GM12872 (cell line): ENCODE data around the gene IRX5.

ENCODE experiments used
- TF ChIP-seq, protein P1 (sequence below): IDR thresholded peaks from 3 replicates; pipeline ENCODE4 v1.5.1; 2011; ENCODE audit warnings: low read depth, mild to moderate bottlenecking, low read length, moderate library complexity; ENCODE audit not compliant: insufficient read depth

Gene IRX5

DNA sequence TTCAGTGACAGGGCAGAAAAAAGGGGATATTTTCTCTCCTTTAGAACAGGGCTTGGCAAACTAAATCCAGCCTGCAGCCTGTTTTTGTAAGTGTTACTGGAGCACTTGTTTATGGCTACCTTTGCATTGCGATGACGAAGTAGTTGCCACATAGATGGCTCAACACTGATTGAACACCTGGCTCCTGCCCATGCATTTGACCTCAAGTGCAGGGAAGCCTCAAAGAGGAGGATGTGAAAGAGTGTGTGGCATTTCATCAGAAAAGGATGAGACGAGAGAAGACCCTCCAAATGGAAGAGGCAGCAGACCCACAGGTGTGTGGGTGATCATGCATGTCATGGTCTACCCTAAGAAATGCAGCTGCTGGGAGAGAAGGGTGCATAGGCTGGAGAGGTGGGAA, 32.7 kb upstream of the IRX5 start:
- TF ChIP-seq, protein P1, sequence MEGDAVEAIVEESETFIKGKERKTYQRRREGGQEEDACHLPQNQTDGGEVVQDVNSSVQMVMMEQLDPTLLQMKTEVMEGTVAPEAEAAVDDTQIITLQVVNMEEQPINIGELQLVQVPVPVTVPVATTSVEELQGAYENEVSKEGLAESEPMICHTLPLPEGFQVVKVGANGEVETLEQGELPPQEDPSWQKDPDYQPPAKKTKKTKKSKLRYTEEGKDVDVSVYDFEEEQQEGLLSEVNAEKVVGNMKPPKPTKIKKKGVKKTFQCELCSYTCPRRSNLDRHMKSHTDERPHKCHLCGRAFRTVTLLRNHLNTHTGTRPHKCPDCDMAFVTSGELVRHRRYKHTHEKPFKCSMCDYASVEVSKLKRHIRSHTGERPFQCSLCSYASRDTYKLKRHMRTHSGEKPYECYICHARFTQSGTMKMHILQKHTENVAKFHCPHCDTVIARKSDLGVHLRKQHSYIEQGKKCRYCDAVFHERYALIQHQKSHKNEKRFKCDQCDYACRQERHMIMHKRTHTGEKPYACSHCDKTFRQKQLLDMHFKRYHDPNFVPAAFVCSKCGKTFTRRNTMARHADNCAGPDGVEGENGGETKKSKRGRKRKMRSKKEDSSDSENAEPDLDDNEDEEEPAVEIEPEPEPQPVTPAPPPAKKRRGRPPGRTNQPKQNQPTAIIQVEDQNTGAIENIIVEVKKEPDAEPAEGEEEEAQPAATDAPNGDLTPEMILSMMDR: no peak

DNA sequence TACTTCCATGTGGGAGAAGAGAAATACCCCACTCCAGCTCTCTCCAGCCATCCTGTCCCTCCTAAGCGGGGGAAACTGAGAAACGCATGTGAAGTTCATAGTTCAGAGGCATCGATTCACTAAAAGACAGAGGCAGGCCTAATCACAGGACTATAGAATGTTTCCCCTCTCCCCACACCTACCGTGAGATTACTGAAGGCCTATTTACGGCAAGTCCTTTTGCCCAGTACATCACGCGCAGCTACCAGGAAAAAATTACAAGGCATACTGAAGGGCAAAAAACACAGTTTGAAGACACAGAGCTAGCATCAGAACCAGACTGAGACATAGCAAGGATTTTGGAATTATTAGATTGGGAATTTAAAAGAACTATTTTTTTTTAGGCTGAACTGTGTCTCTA, 29.1 kb upstream of the IRX5 start:
- TF ChIP-seq, protein P1: no peak

DNA sequence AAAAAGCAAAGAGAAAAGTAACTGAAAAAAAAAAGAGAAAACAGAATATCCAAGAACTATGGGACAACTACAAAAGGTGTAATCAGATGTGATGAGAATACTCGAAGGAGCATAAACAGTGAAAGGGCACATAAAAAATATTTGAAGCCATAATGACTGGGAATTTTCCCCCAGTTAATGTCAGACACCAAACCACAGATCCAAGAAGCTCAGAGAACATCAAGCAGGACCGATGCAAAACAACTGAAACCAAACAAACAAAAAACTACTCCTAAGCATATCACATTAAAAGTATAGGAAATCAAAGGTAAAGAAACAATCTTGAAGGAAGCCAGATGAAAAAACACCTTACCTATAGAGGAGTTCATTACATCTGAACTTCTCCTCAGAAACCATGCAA, 27.6 kb upstream of the IRX5 start:
- TF ChIP-seq, protein P1: no peak

DNA sequence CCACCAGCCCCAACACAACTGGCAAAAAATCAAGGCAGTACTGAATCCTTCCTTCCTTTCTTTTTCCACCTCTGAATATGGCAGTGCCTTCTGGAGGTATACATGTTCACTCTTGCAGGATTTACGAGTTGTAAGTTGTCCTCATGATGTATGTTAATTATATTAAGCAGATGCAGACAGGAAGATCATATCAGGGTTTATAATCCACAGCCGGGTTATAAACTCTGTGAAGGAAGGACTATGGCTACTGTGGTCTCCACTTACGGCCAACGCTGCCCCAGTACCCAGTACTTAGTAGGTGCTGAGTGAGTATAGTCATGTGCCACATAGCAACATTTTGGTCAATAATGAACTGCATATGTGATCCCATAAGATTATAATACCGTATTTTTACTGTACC, 19.6 kb upstream of the IRX5 start:
- TF ChIP-seq, protein P1: no peak

DNA sequence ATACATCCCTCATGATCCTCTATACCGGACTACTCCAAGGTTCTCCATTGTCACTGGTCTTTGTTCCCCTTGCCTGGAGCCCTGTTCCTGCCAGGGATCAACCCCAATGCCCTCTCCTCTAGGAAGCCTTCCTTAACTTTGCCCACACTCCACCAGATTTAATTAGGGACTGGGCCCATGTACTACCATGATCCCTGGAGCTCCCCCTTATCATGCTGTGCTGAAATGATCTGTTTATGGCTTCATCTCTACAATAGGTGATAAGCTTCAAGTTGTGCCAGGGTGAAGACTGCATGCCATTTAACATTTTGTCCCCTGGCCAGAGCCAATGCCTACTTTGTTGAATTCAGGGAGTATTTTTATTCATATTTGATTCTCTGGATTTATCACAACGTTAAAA, 17.9 kb upstream of the IRX5 start:
- TF ChIP-seq, protein P1: no peak

DNA sequence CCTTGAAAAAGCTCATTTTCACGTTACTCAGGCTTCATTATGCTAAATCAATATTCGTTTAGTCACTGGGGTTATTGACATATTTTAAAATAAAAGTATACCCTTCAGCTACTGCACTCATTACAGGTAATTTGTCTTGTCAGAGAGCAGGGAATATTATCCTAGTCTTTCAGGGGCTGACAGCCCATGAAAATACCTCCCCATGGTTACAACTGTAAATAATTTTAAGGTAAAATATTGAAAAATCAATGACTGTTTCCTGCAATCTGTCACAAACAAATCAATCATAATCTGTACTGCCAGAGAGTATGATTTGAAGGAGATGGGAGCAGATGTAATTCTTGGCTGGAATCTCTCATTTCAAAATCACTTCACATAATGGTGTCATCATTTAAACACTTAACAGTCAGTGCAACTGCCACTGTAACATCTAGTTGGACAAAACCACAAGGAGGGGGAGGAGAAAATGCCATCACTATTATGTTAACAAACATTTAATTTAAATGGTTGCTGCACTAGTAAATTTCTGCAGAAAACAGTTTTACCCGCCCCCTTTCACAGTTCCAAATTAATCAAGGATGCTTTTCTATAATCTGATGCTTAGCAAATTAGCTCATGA, 9.3 kb upstream of the IRX5 start:
- TF ChIP-seq, protein P1: no peak

DNA sequence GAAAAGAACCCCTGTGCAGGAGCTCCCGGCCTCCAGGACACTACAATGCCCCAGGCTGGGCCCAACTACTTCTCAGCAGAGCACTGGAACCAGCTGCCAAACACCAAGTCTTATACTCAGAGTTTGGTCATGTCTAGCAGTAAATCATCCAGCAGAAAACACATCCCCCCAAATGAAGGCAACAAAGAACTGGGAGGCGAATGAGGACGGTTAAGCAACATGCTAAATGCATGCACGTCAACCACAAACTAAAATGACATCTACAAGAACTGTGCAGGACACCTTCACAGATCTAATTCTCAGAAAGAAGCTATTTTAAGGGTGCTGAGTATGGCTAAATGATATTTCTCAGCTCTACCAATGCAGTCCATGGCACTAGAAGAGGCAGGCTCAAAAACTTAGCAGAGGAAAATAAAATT, 7.6 kb upstream of the IRX5 start:
- TF ChIP-seq, protein P1: no peak
